Smooth muscle cell (in vitro differentiated cells): ENCODE data around the gene WNK1. TPM values are rescaled to one million over a fixed set of nuclear protein-coding genes. Genes with fewer than 3 reads are reported as not detected.

Source experiments
- DNase-seq: peaks from one replicate; lab custom pipeline; 2025; ENCODE audit not compliant: unreplicated experiment; lab: John Stamatoyannopoulos, UW
- H2AFZ ChIP-seq: fragments of 200-600 bp; sonication (generic); 2 replicates; pipeline ENCODE4 v1.6.0; 2016; ENCODE audit warnings: antibody characterized with exemption, low read depth, mild to moderate bottlenecking
- H3F3A ChIP-seq: fragments of 200-600 bp; sonication (generic); 2 replicates; pipeline ENCODE4 v1.6.0; 2017; ENCODE audit warnings: antibody characterized with exemption, low read depth
- H3K27ac ChIP-seq: fragments of 200-600 bp; sonication (generic); 2 replicates; pipeline ENCODE4 v1.5.1; 2016; ENCODE audit warnings: low read depth, mild to moderate bottlenecking
- H3K27me3 ChIP-seq: fragments of 200-600 bp; sonication (generic); 2 replicates; pipeline ENCODE4 v1.6.1; 2016; ENCODE audit warnings: low read depth, mild to moderate bottlenecking
- H3K36me3 ChIP-seq: fragments of 200-600 bp; sonication (generic); 2 replicates; pipeline ENCODE4 v1.5.1; 2016; ENCODE audit warnings: low read depth
- H3K4me1 ChIP-seq: fragments of 200-600 bp; sonication (generic); 2 replicates; pipeline ENCODE4 v1.5.1; 2016; ENCODE audit warnings: low read depth
- H3K4me2 ChIP-seq: fragments of 200-600 bp; sonication (generic); 2 replicates; pipeline ENCODE4 v1.6.0; 2016; ENCODE audit warnings: mild to moderate bottlenecking
- H3K4me3 ChIP-seq: fragments of 200-600 bp; sonication (generic); 2 replicates; pipeline ENCODE4 v1.5.1; 2016; ENCODE audit warnings: mild to moderate bottlenecking
- H3K79me2 ChIP-seq: fragments of 200-600 bp; sonication (generic); 2 replicates; pipeline ENCODE4 v1.6.0; 2016; ENCODE audit warnings: low read depth, mild to moderate bottlenecking
- H3K9ac ChIP-seq: fragments of 200-600 bp; sonication (generic); 2 replicates; pipeline ENCODE4 v1.6.0; 2016; ENCODE audit warnings: low read depth
- H3K9me3 ChIP-seq: fragments of 200-600 bp; sonication (generic); replicated peaks from 2 replicates; pipeline ENCODE4 v1.5.1; 2016; ENCODE audit warnings: low read depth
- H4K20me1 ChIP-seq: fragments of 200-600 bp; sonication (generic); 2 replicates; pipeline ENCODE4 v1.6.0; 2016; ENCODE audit warnings: low read depth
- WGBS: methylation state at CpG from one replicate; pipeline ENCODE4 v1.1.7; 2016; ENCODE audit warnings: low lambda C conversion rate; 5-methylcytosine and 5-hydroxymethylcytosine counted together
- polyA plus RNA-seq: library from polyadenylated mRNA; unstranded; fragments of >200 nt; fragmentation: Nextera tagmentation; extraction: Ambion mirVana; gene quantifications from 2 replicates; pipeline ENCODE4 v1.2.1, GENCODE V29; 2016
- total RNA-seq: library from RNA; depleted of rRNA; stranded (reverse); fragments of >200 nt; gene quantifications from 2 replicates; pipeline ENCODE4 v1.2.3, GENCODE V29; 2014
- TF ChIP-seq, protein P1 (sequence below): fragments of 200-600 bp; sonication (generic); IDR thresholded peaks from 2 replicates; pipeline ENCODE4 v1.5.1; 2017; ENCODE audit warnings: borderline replicate concordance, mild to moderate bottlenecking, antibody characterized with exemption; ENCODE audit not compliant: insufficient read depth, poor library complexity, severe bottlenecking

The WNK1 gene
- total and polyA plus RNA-seq, 2 experiments from 2014 or later, result 42.2 to 104 TPM

DNA sequence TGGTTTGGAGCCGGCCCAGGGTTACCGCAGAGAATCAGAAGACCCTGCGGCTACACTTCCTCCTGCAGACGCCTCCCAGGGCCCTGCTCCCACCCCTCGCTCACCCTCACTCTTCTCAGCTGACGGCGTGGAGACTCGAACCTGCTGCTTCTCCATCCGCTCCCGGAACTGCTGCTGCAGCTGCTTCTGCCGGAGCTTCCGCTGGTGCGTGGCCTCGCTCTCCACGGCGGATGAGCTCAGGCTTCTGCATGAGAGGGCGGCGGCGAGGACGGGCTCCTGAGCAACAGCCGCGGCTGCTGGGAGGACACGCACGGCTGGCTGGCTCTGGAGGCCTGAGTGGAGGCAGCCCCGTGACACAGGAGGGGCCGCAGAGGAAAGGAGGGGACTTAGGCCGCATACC is 163.9 kb downstream of the WNK1 start:
- H3K36me3 ChIP-seq, result peaks cover 4% of the 10 kb centered on the region
- H3K4me2 ChIP-seq, result no peak overlapping the region
- H3K4me1 ChIP-seq, result no peaks in the 10 kb centered on the region
- no peak overlapping the region for H3K27ac ChIP-seq
- TF ChIP-seq, protein P1, sequence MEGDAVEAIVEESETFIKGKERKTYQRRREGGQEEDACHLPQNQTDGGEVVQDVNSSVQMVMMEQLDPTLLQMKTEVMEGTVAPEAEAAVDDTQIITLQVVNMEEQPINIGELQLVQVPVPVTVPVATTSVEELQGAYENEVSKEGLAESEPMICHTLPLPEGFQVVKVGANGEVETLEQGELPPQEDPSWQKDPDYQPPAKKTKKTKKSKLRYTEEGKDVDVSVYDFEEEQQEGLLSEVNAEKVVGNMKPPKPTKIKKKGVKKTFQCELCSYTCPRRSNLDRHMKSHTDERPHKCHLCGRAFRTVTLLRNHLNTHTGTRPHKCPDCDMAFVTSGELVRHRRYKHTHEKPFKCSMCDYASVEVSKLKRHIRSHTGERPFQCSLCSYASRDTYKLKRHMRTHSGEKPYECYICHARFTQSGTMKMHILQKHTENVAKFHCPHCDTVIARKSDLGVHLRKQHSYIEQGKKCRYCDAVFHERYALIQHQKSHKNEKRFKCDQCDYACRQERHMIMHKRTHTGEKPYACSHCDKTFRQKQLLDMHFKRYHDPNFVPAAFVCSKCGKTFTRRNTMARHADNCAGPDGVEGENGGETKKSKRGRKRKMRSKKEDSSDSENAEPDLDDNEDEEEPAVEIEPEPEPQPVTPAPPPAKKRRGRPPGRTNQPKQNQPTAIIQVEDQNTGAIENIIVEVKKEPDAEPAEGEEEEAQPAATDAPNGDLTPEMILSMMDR, result no peak
- peaks cover 7% of the 10 kb centered on the region for H3F3A ChIP-seq
- WGBS, result 98% methylated on average over 27 of the region's 27 CpGs
- no peaks in the 10 kb centered on the region for H4K20me1 ChIP-seq
- no peak overlapping the region for H3K4me3 ChIP-seq
- no peaks in the 10 kb centered on the region for H3K27me3 ChIP-seq
- H3K9me3 ChIP-seq, result no peaks in the 10 kb centered on the region
- DNase-seq, result no peak
- H3K79me2 ChIP-seq, result no peaks in the 10 kb centered on the region
- no peak overlapping the region for H2AFZ ChIP-seq
- no peak overlapping the region for H3K9ac ChIP-seq

DNA sequence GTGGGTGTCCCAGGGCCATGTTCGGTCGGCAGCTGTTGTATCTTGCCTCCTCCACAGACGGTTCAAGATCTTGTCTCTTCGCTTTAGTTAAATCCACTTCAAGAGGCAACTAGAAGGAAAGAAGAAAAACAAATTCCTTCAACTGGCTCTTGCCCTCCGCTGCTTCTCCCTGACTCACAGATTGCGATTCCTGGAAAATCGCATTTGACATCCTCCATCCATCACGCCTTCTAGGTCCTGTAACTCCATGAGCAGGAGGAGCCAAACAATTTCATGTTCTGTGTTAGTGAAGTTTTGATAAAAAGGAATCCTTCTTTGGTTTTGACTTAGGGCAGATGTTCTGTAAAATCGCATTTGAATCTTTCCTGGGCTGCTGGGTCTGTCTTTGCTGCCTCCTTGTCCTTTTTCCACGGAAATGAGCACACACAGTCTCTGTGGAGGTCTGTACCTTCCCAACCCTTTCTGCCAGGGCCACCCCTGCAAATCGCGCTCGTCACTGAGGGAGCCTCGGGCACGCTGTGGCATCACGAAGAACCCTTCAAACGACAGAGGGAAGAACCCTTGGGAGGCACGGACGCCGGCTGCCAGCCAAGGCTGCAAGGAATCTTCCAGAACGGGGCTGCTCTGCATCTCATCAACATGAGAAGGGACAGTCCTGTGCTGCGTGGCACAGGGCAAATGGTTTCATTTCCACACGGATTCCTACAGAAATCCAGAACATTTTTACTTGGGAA is 164.5 kb downstream of the WNK1 start:
- Histone ChIP-seq H2AFZ (no peak overlapping the region), H3K79me2 (no peaks in the 10 kb centered on the region), H3F3A (peaks cover 7% of the 10 kb centered on the region), H3K4me3 (no peak overlapping the region), H4K20me1 (no peaks in the 10 kb centered on the region), H3K9me3 (no peaks in the 10 kb centered on the region), H3K27me3 (no peaks in the 10 kb centered on the region), H3K36me3 (peaks cover 3% of the 10 kb centered on the region), H3K9ac (no peak overlapping the region), H3K4me2 (no peak overlapping the region), H3K27ac (no peak overlapping the region), H3K4me1 (no peaks in the 10 kb centered on the region)
- DNase-seq, result no peak
- TF ChIP-seq, protein P1, result no peak
- WGBS, result 98% methylated on average over 23 of the region's 23 CpGs

DNA sequence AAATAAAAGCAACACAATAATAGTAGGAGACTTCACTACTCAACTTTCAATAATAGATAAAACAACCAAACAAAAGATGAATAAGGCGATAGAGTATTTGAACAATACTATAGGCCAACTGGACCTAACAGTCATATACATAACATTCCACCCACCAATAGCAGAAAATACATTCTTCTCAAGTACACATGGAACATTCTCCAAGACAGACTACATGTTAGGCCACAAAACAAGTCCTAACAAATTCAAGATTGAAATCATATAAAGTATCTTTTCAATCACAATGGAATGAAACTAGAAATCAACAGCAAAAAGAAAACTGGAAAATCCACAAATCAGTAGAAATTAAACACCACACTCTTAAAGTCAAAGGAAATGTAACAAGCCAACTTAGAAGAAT is 168.3 kb downstream of the WNK1 start:
- Histone ChIP-seq H3K36me3 (no peaks in the 10 kb centered on the region), H3K4me3 (no peak overlapping the region), H3F3A (no peaks in the 10 kb centered on the region), H3K79me2 (no peaks in the 10 kb centered on the region), H3K9me3 (no peaks in the 10 kb centered on the region), H4K20me1 (no peaks in the 10 kb centered on the region), H3K4me1 (no peaks in the 10 kb centered on the region), H3K27ac (no peak overlapping the region), H2AFZ (no peak overlapping the region), H3K9ac (no peak overlapping the region), H3K4me2 (no peak overlapping the region), H3K27me3 (no peaks in the 10 kb centered on the region)
- no peak for DNase-seq
- WGBS, result 96% methylated on average over 1 of the region's 1 CpG
- TF ChIP-seq, protein P1, result no peak

DNA sequence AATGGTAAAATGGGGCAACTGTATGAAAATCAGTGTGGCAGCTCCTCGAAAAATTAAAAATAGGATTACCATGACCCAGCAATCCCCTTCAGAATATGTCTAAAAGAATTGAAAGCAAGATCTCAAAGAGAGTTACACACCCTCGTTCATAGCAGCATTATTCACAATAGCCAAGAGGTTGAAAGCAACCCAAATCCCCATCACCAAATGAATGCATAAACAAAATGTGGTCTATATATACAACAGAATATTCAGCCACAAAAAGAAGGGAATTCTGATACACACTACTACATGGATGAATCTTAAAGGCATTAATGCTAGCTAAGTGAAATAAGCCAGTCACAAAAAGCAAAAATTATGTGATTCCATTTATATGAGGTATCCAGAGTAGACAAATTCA is 169.9 kb downstream of the WNK1 start:
- no peak overlapping the region for H3K4me2 ChIP-seq
- H3K9me3 ChIP-seq, result no peaks in the 10 kb centered on the region
- DNase-seq, result no peak
- no peaks in the 10 kb centered on the region for H3K27me3 ChIP-seq
- no peaks in the 10 kb centered on the region for H3K79me2 ChIP-seq
- no peaks in the 10 kb centered on the region for H3K4me1 ChIP-seq
- H3F3A ChIP-seq, result no peaks in the 10 kb centered on the region
- H3K4me3 ChIP-seq, result no peak overlapping the region
- TF ChIP-seq, protein P1, result no peak
- no peaks in the 10 kb centered on the region for H4K20me1 ChIP-seq
- no peak overlapping the region for H3K27ac ChIP-seq
- H3K36me3 ChIP-seq, result no peaks in the 10 kb centered on the region
- no peak overlapping the region for H2AFZ ChIP-seq
- 95% methylated on average over 2 of the region's 2 CpGs for WGBS
- no peak overlapping the region for H3K9ac ChIP-seq
